Right ventricle myocardium superior (tissue), 1 donor: ENCODE measurements around the gene NT5E. TPM values are rescaled to one million over a fixed set of nuclear protein-coding genes. Genes with fewer than 3 reads are reported as not detected.
"Not testable (repeated sequence)": the region's sequence is repeated elsewhere in the genome, so short reads cannot be mapped to it uniquely, and the experiment has no call there.

Source experiments
- ATAC-seq: fragments of 200-7000 bp; cut with Tn5 transposase; one replicate; pipeline ENCODE4 v1.9.1; 2020; ENCODE audit warnings: mild to moderate bottlenecking; ENCODE audit not compliant: poor library complexity
- DNase-seq: peaks from one replicate; pipeline ENCODE4 v3.0.0-alpha.2; 2020
- intact Hi-C: fragments of 100-400 bp; cut with DNase I; formaldehyde crosslinking; loops from one replicate; pipeline ENCODE4 v1.11.2; 2022
- long read RNA-seq: library from polyadenylated mRNA; unstranded; transcript quantifications from one replicate; pipeline ENCODE4 v2.0.0, GENCODE V29; 2021
- total RNA-seq: library from RNA; stranded (reverse); fragmentation: NEBNext Ultra II Directional; extraction: Animal tissue kit (Norgen Biotek cat#: 25700); gene quantifications from one replicate; pipeline ENCODE4 v1.2.1, GENCODE V29; 2021
- donor health status: DM: no; HTN: yes; CAD: no; lungs with severe emphysema.

Gene NT5E
- 4.2 TPM for total RNA-seq
- long read RNA-seq, transcript NT5E-201 (9 exons, 3,548 nt) = major isoform, 9 of 14 reads
- long read RNA-seq, partial matches to known transcripts = 0 of 14 reads
- long read RNA-seq, other reads (novel, unspliced or antisense) = 5 of 14 reads

GRCh38 chr6:85449818-85450759 lies at the start of gene NT5E:
TSS of gene NT5E (plus strand) at chr6:85450083. CDS start at chr6:85450140, 57 bp downstream.
- peak; percentile 96 for ATAC-seq
- DNase-seq = peak; percentile 84
- intact Hi-C loops = no loop called here

- intact Hi-C loops = no loop called here
- ATAC-seq (no peak), DNase-seq (no peak)
These were observed 49.6 kb upstream of the NT5E start for GRCh38 chr6:85400331-85400730.

GRCh38 chr6:85401186-85402021 lies 48.5 kb upstream of the NT5E start:
- ATAC-seq = no peak
- intact Hi-C loops = no loop called here
- DNase-seq = no peak

- DNase-seq (no peak), ATAC-seq (no peak)
- intact Hi-C loops = no loop called here
These were observed 47.8 kb upstream of the NT5E start for GRCh38 chr6:85402071-85402470.

- intact Hi-C loops = no loop called here
- ATAC-seq (no peak), DNase-seq (no peak)
These were observed 47.0 kb upstream of the NT5E start for GRCh38 chr6:85402922-85403321.

- ATAC-seq = no peak
These were observed 46.4 kb upstream of the NT5E start for GRCh38 chr6:85403331-85404015.

GRCh38 chr6:85404016-85404563 lies 45.8 kb upstream of the NT5E start:
- DNase-seq, ATAC-seq, intact Hi-C loops: not testable (repeated sequence)

More at GRCh38 chr6:85403331-85404015, 46.4 kb upstream of the NT5E start:
- intact Hi-C loops = no loop called here
- no peak for DNase-seq

- intact Hi-C loops = no loop called here
- ATAC-seq (no peak), DNase-seq (no peak)
These were observed 45.2 kb upstream of the NT5E start for GRCh38 chr6:85404564-85405174.

GRCh38 chr6:85405175-85405852 lies 44.6 kb upstream of the NT5E start:
- intact Hi-C loops = no loop called here
- ATAC-seq (no peak), DNase-seq (no peak)

- intact Hi-C loops = no loop called here
- DNase-seq (no peak), ATAC-seq (no peak)
These were observed 44.1 kb upstream of the NT5E start for GRCh38 chr6:85405853-85406198.

GRCh38 chr6:85406641-85407075 lies 43.2 kb upstream of the NT5E start:
- intact Hi-C loops = no loop called here
- DNase-seq (no peak), ATAC-seq (no peak)

GRCh38 chr6:85408039-85408438 lies 41.8 kb upstream of the NT5E start:
- intact Hi-C loops = no loop called here
- DNase-seq (no peak), ATAC-seq (no peak)

GRCh38 chr6:85412911-85413430 lies 36.9 kb upstream of the NT5E start:
- DNase-seq (no peak), ATAC-seq (no peak)
- intact Hi-C loops = no loop called here

GRCh38 chr6:85416049-85416448 lies 33.8 kb upstream of the NT5E start:
- ATAC-seq (no peak), DNase-seq (no peak)
- intact Hi-C loops = no loop called here

- no peak for DNase-seq
- no peak for ATAC-seq
- intact Hi-C loops = no loop called here
These were observed 33.1 kb upstream of the NT5E start for GRCh38 chr6:85416766-85417165.

- intact Hi-C loops = no loop called here
- no peak for DNase-seq
- ATAC-seq = no peak
These were observed 32.5 kb upstream of the NT5E start for GRCh38 chr6:85417336-85417735.

GRCh38 chr6:85418059-85418458 lies 31.8 kb upstream of the NT5E start:
- ATAC-seq = no peak
- DNase-seq = no peak
- intact Hi-C loops = no loop called here
